Activated CD8-positive, alpha-beta T cell treated with anti-CD3 and anti-CD28 coated beads for 36 hours (primary cell): ENCODE data around the gene MRPL46. TPM values are rescaled to one million over a fixed set of nuclear protein-coding genes. Genes with fewer than 3 reads are reported as not detected.
"Not testable (repeated sequence)": the region's sequence is repeated elsewhere in the genome, so short reads cannot be mapped to it uniquely, and the experiment has no call there.

Experiments used
- ATAC-seq: fragments of 200-7000 bp; cut with Tn5 transposase; one replicate; pipeline ENCODE4 v1.10.0; 2021; ENCODE audit warnings: mild to moderate bottlenecking, moderate library complexity
- CTCF ChIA-PET: fragments of 350-600 bp; sonication (Branson Sonifier 250); formaldehyde crosslinking; loops from one replicate; lab custom pipeline; 2021; ENCODE audit warnings: antibody characterized with exemption; lab: Charles Lee
- POLR2A ChIA-PET: fragments of 350-600 bp; sonication (Branson Sonifier 250); formaldehyde crosslinking; loops from one replicate; lab custom pipeline; 2021; ENCODE audit warnings: antibody characterized with exemption; lab: Charles Lee
- DNase-seq: peaks from one replicate; pipeline ENCODE4 v3.0.0-alpha.2; 2020
- H3K27ac Mint-ChIP-seq: one replicate; pipeline ENCODE4 v1.8.0; 2021; ENCODE audit warnings: mild to moderate bottlenecking, mixed read lengths
- H3K27me3 Mint-ChIP-seq: one replicate; pipeline ENCODE4 v1.8.0; 2021; ENCODE audit warnings: mixed read lengths
- H3K36me3 Mint-ChIP-seq: one replicate; pipeline ENCODE4 v1.8.0; 2021; ENCODE audit warnings: low read depth, mixed read lengths
- H3K4me1 Mint-ChIP-seq: one replicate; pipeline ENCODE4 v1.8.0; 2021; ENCODE audit warnings: low read depth, mixed read lengths
- H3K4me3 Mint-ChIP-seq: one replicate; pipeline ENCODE4 v1.8.0; 2021; ENCODE audit warnings: mild to moderate bottlenecking, moderate library complexity, mixed read lengths
- H3K9me3 Mint-ChIP-seq: one replicate; pipeline ENCODE4 v1.8.0; 2021; ENCODE audit warnings: mixed read lengths
- intact Hi-C: fragments of 100-400 bp; cut with micrococcal nuclease; formaldehyde crosslinking; loops from one replicate; pipeline ENCODE4 v1.10.0; 2022
- total RNA-seq, 2 experiments: library from RNA; stranded (reverse); gene quantifications; one replicate each; pipeline ENCODE4 v1.2.3, GENCODE V29; 2021
- TF ChIP-seq, protein P1 (sequence below): fragments of 200-600 bp; IDR thresholded peaks from one replicate; pipeline ENCODE4 v1.8.0; 2022; ENCODE audit warnings: antibody characterized with exemption, mild to moderate bottlenecking

Gene MRPL46
- total RNA-seq, 2 experiments from 2014 or later: 34.4 to 35.0 TPM

- H3K27me3 Mint-ChIP-seq: no peaks in the 10 kb centered on the region
- intact Hi-C loops: no loop called here
- ChIA-PET CTCF (interaction anchor here (1.0 to 2.7 kb wide), 2 partner anchors 9 to 193 kb away, joined by 3 to 10 read pairs; no protein-coding TSS in a partner anchor), POLR2A (interaction anchor here (1.6 kb wide), 1 partner anchor 9 kb away, joined by 6 read pairs; no protein-coding TSS in a partner anchor)
- DNase-seq: no peak
- peak overlapping the region; percentile 55 for H3K27ac Mint-ChIP-seq
- TF ChIP-seq, protein P1, sequence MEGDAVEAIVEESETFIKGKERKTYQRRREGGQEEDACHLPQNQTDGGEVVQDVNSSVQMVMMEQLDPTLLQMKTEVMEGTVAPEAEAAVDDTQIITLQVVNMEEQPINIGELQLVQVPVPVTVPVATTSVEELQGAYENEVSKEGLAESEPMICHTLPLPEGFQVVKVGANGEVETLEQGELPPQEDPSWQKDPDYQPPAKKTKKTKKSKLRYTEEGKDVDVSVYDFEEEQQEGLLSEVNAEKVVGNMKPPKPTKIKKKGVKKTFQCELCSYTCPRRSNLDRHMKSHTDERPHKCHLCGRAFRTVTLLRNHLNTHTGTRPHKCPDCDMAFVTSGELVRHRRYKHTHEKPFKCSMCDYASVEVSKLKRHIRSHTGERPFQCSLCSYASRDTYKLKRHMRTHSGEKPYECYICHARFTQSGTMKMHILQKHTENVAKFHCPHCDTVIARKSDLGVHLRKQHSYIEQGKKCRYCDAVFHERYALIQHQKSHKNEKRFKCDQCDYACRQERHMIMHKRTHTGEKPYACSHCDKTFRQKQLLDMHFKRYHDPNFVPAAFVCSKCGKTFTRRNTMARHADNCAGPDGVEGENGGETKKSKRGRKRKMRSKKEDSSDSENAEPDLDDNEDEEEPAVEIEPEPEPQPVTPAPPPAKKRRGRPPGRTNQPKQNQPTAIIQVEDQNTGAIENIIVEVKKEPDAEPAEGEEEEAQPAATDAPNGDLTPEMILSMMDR: no peak
- ATAC-seq: no peak
- H3K4me3 Mint-ChIP-seq: no peak overlapping the region
- no peaks in the 10 kb centered on the region for H3K9me3 Mint-ChIP-seq
- peaks cover 13% of the 10 kb centered on the region for H3K4me1 Mint-ChIP-seq
- peaks cover 23% of the 10 kb centered on the region for H3K36me3 Mint-ChIP-seq
These were observed 5.0 kb upstream of the MRPL46 start for GRCh38 chr15:88472225-88472624.

DNA sequence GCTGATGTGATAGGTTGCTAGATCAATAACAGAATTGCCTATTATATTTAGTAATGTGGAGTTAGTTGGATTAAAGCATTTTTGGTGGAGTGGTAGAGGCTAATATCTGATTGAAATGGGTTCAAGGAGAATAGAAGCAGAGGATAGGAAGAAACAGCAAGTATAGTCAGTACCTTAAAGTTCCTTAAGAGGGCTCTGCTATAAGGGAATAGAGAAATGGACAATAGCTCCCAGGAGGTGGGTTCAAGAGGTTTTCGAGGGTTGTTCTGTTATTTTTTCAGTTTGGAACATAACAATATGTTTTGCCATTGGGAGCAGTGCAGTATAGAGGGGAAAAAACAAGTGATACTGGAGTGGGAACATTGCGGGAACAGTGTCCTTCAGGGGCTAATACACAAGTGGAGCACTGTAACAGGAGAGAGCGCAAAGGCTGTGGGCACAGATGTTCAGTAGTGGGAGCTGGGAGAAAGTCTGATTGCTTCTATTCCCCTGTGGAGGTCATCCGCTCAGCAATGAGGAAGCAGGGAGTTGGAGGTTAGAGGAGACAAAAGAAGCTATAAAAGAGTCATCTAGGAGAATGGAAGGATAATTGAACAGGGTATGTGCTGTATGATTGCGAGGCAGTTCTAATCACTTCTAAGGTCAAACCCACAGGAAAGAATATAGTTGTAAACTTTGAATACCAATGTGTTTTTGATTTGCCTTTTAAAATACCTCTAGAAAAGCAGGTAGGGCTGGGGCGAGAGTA, 3.6 kb upstream of the MRPL46 start:
- Mint-ChIP-seq H3K36me3 (peaks cover 19% of the 10 kb centered on the region), H3K27me3 (no peaks in the 10 kb centered on the region), H3K4me1 (peaks cover 19% of the 10 kb centered on the region), H3K9me3 (no peaks in the 10 kb centered on the region), H3K27ac (no peak overlapping the region), H3K4me3 (no peak overlapping the region)
- DNase-seq (no peak), ATAC-seq (no peak)
- POLR2A ChIA-PET: interaction anchor here (1.6 kb wide), 1 partner anchor 11 kb away, joined by 6 read pairs; no protein-coding TSS in a partner anchor
- CTCF ChIA-PET: interaction anchor here (1.4 to 2.7 kb wide), 5 partner anchors 9 to 194 kb away, joined by 3 to 11 read pairs (median 7); no protein-coding TSS in a partner anchor
- TF ChIP-seq, protein P1: no peak
- intact Hi-C loops: no loop called here

DNA sequence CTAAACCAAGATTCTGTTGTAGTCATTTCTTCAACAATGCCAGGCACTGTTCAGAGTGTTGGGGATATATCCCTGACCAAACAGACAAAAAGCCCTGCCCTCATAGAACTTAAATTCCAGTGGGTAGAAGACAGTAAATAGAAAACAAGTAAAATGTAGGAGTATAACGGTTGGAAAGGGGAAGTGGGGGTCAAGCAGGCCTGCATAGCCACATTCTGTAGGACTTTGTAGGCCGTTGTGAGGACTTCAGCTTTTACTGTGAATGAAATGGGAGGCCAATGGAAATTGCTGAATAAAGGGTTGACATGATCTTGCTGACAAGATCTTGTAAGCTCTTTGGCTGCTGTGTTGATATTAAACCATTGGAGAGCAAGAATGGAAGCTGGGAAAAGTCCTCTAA, 2.1 kb upstream of the MRPL46 start:
- no peaks in the 10 kb centered on the region for H3K9me3 Mint-ChIP-seq
- intact Hi-C loops: loop anchor here (5.0 kb wide), 1 partner anchor 153 kb away; the partner anchor contains the start of gene AEN
- TF ChIP-seq, protein P1: no peak
- ChIA-PET CTCF (interaction anchor here (1.7 to 2.7 kb wide), 3 partner anchors 11 to 65 kb away, joined by 4 to 11 read pairs (median 7); no protein-coding TSS in a partner anchor), POLR2A (interaction anchor here (1.0 kb wide), 1 partner anchor 152 kb away, joined by 3 read pairs; no protein-coding TSS in a partner anchor)
- no peaks in the 10 kb centered on the region for H3K27me3 Mint-ChIP-seq
- ATAC-seq (no peak), DNase-seq (no peak)
- H3K27ac Mint-ChIP-seq: no peak overlapping the region
- H3K4me3 Mint-ChIP-seq: peak overlapping the region; percentile 90
- H3K4me1 Mint-ChIP-seq: peaks cover 29% of the 10 kb centered on the region
- peaks cover 21% of the 10 kb centered on the region for H3K36me3 Mint-ChIP-seq

DNA sequence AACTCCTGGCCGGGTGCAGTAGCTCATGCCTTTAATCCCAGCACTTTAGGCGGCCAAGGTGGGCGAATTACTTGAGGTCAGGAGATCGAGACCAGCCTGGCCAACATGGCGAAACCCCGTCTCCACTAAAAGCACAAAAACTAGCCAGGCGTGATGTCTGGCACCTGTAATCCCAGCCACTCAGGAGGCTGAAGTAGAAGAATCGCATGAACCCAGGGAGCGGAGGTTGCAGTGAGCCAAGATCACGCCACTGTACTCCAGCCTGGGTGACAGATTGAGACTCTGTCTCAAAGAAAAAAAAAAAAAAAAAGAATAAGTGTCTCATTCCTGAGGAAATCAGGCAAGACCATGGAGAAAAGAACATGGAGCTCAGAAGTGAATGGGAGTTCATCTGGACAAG, 1.5 kb upstream of the MRPL46 start:
- Mint-ChIP-seq H3K36me3 (peaks cover 25% of the 10 kb centered on the region), H3K4me1 (peaks cover 32% of the 10 kb centered on the region), H3K4me3 (peak overlapping the region; percentile 90)
- not testable (repeated sequence) for H3K27ac Mint-ChIP-seq, H3K9me3 Mint-ChIP-seq, ATAC-seq, DNase-seq, H3K27me3 Mint-ChIP-seq
- ChIA-PET CTCF (interaction anchor here (1.2 to 1.8 kb wide), 3 partner anchors 14 to 156 kb away, joined by 3 to 14 read pairs (median 4); no protein-coding TSS in a partner anchor), POLR2A (interaction anchor here (1.0 kb wide), 1 partner anchor 153 kb away, joined by 3 read pairs; no protein-coding TSS in a partner anchor)
- intact Hi-C loops: loop anchor here (5.0 kb wide), 1 partner anchor 154 kb away; the partner anchor contains the start of gene AEN

DNA sequence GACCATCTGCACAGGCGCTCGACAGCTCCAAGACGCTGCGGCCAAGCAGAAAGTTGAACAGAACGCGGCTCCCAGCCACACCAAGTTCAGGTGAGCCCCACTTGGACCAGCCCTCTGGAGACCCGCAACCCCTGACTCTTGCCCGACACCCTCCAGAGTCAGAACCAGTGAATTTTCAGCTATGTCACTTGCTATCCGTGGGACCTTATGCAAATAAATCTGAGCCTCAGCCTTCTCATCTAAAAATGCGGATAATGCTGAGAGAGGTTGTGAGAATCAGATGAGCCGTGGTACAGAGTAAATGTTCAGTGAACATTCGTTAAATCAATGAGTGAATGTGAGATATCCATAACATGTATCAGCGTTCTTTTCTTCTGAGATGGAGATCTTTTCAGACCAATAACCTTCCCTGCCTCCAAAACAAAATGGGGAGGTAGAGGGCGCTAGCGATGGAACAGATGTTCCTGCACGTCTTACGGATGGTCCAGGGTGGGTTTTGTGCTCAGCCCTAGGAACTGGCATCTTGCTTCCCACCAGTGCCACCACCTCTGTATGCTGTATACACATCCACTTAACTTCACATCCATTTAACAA, 844 bp upstream of the MRPL46 start:
- POLR2A ChIA-PET: interaction anchor here (1.0 to 2.2 kb wide), 8 partner anchors 12 to 192 kb away, joined by 3 to 12 read pairs (median 4); partner anchors contain the start of genes AEN and ISG20
- DNase-seq (peak; percentile 41), ATAC-seq (no peak)
- TF ChIP-seq, protein P1: peak; percentile 38
- H3K27ac Mint-ChIP-seq: peak overlapping the region; percentile 99
- peaks cover 34% of the 10 kb centered on the region for H3K4me1 Mint-ChIP-seq
- no peaks in the 10 kb centered on the region for H3K27me3 Mint-ChIP-seq
- intact Hi-C loops: loop anchor here (5.0 kb wide), 1 partner anchor 154 kb away; the partner anchor contains the start of gene AEN
- H3K36me3 Mint-ChIP-seq: peaks cover 27% of the 10 kb centered on the region
- H3K4me3 Mint-ChIP-seq: peak overlapping the region; percentile 90
- no peaks in the 10 kb centered on the region for H3K9me3 Mint-ChIP-seq
- CTCF ChIA-PET: interaction anchor here (0.8 to 1.8 kb wide), 9 partner anchors 11 to 436 kb away, joined by 3 to 14 read pairs (median 3); partner anchors contain the start of genes HAPLN3 and ISG20
